GM10266 (cell line): ENCODE measurements around the gene MTG2.
A peak's percentile ranks its signal among the peaks of the same experiment; 100 is the strongest.

Experiments
- DNase-seq: peaks from one replicate; pipeline ENCODE4 v3.0.0; 2012; ENCODE audit errors: extremely low spot score
- TF ChIP-seq, protein P1 (sequence below): IDR thresholded peaks from 2 replicates; pipeline ENCODE4 v1.5.1; 2012; ENCODE audit warnings: mild to moderate bottlenecking, low read depth; ENCODE audit not compliant: control insufficient read depth, insufficient read depth; ENCODE audit errors: missing control alignments

MTG2 gene

DNA sequence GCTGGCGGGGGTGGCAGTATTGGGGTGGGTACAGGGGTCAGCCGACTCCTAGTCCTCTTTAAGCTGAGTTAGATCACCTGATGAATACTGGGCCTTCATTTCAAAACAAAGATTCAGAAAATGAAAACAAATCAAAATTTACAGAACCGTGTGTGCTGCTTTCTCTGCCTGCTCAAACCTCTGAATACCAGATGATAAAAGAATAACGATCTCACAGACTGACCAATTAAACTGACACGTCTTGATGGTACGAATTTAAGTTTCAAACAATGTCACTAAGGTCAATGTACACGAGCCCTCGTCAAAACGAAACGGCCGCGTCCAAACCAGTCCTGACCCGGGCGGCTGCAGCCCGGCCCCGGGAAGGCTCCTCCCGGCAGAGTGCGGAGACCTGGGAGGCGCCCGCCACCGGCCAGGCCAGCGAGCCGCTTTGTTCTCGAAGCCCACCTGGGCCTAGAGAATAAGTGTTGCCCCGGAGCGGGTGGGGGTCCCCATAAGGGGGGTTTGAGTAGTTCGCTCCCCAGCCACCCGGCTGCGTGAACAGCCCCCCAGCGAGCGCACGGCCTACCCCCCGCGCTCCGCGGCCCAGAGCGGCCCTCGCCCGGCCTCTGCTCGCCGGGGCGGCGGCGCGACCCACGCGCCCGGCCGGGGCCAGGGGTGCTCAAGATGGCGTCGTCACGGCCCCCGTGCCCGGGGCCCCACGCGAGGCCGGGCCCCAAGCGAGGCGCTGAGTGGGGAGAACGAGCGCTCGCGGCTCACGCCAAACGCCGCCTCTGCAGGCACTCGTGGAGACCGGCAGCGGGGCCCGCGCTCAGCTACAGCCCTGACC is 40.4 kb upstream of the MTG2 start:
- DNase-seq, result no peak
- TF ChIP-seq, protein P1, sequence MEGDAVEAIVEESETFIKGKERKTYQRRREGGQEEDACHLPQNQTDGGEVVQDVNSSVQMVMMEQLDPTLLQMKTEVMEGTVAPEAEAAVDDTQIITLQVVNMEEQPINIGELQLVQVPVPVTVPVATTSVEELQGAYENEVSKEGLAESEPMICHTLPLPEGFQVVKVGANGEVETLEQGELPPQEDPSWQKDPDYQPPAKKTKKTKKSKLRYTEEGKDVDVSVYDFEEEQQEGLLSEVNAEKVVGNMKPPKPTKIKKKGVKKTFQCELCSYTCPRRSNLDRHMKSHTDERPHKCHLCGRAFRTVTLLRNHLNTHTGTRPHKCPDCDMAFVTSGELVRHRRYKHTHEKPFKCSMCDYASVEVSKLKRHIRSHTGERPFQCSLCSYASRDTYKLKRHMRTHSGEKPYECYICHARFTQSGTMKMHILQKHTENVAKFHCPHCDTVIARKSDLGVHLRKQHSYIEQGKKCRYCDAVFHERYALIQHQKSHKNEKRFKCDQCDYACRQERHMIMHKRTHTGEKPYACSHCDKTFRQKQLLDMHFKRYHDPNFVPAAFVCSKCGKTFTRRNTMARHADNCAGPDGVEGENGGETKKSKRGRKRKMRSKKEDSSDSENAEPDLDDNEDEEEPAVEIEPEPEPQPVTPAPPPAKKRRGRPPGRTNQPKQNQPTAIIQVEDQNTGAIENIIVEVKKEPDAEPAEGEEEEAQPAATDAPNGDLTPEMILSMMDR, result no peak

DNA sequence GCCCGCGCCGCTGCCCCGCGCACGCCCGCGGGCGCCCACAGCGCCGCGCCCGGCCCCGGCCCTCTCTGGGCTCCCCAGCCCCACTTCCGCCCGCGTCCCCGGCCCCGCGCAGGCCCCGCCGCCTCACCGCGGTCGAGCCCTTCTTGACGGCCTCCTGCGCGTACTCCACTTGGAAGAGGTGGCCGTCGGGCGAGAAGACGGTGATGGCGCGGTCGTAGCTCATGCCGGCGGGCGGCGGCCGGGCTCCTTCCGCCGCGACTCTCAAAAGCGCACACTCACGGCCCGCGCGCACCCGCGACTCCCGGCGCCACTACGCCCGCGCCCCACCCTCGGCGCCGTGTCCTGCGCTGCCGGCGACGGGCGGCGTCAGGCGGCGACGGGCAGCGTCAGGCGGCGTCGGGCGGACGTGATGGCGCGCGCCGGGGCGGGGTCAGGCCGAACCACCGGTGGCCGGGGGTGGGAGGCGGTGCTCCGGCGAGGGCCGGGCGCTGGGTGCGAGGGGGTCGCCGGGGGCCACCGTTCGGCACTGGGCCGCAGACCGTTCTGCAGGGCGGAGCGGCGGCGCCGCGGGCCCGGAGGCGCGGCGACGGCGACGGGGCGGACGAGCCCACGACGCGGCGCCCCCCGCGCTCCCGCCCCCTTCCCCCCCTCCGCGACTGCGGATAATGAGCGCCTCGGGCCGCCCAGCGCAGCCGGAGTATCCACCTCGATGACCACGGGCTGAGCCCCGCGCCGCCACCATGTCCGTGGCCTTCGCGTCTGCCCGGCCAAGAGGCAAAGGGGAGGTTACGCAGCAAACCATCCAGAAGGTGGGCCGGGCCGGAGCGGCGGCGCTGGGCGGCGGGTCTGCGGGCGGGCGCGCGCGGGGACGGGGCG is 39.5 kb upstream of the MTG2 start, which contains the start of the genes PSMA7 and SS18L1:
Gene PSMA7 (minus strand): TSS at position 314 of the 876 bp plus-strand sequence. CDS start 91 bp downstream, at position 223.
Gene SS18L1 (plus strand): TSS at position 689 of the 876 bp plus-strand sequence. CDS start 52 bp downstream, at position 741.
- TF ChIP-seq, protein P1, result no peak

DNA sequence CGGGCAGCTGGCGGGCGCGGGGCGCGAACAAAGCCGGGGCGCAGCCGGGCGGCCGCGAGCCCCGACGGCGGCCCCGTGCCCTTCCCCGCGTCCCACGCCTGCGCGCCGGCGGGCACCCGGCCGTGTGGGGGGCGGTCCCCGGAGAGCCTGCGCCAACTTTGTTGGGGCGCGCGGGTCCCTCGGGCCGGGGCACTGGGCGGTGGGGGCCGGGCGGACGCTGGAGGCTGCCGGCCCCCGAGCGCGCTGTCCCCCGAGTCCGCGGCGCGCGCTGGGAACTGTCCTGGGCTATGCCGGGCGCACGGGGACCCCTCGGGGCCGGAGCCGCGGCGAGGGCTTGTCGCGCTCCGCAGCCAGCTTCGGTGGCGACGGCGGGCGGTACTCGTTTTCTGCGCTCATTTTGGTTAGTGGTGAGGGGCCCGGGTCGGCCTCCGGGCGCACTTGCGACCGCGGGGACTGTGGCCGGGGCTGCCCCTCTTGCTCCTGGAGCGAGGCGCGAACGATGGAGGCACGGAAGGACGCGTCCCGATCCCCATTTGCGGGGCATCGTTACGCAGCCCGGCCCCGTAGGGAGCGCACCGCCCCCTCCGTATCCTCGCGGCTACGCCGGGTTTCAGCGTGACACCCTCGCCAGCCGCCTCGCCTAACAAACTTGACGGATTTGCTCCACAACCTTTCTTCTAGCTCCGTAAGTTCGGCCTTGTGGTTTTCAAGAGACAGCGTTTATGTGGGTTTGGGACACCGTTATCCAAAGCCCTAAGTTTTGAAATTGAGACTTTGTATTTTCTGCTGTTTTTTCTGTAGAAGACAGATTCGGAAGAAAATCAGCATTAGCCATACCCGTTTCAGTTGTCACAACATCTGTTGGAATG is 38.6 kb upstream of the MTG2 start:
- peak; percentile 82 for DNase-seq
- TF ChIP-seq, protein P1, result no peak

More for the DNA sequence above, 39.5 kb upstream of the MTG2 start, which contains the start of the genes PSMA7 and SS18L1:
- DNase-seq, result peak; percentile 98

DNA sequence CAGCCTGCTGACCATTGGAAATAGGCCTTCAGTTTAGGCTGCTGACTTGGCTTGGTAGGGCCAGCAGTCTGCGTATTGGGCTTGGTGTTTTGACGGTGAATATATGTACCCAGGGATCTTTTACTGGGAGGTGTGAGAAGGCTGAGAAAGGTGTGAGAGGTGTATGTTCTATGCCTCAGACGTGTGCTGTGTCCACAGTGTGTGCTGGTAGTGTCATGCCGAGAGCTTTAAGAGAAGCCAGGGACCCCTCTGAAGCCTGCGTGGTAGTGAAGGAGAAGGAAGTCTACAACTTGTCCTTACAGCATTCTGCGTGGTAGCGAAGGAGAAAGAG is 37.2 kb upstream of the MTG2 start:
- TF ChIP-seq, protein P1, result no peak
- DNase-seq, result no peak

DNA sequence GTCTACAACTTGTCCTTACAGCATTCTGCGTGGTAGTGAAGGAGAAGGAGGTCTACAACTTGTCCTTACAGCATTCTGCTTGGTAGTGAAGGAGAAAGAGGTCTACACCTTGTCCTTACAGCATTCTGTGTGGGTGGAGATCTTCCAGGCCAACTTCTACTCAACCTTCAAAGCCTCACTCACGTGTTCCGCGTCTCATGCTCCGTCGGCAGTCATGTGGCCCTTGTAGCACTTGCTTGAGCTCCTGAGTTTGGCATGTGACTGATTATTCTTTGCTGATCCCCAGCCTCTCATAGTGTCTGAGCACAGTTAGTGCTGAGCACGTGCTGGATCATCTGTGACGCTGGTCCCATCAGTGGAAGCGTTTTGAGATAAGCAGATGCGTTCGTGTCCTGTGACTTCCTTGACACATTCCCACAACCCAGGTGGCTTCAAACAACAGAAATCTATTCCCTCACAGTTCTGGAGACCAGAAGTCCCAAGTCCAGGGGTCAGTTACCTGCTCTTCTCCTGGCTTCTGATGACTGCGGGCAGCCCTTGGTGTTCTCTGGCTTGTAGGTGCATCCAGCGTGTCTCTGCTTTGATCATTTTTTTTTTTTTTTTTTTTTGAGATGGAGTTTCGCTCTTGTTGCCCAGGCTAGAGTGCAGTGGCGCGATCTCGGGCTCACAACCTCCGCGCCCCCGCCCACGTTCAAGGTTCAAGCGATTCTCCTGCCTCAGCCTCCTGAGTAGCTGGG is 36.6 kb upstream of the MTG2 start:
- TF ChIP-seq, protein P1, result no peak
- DNase-seq, result no peak

DNA sequence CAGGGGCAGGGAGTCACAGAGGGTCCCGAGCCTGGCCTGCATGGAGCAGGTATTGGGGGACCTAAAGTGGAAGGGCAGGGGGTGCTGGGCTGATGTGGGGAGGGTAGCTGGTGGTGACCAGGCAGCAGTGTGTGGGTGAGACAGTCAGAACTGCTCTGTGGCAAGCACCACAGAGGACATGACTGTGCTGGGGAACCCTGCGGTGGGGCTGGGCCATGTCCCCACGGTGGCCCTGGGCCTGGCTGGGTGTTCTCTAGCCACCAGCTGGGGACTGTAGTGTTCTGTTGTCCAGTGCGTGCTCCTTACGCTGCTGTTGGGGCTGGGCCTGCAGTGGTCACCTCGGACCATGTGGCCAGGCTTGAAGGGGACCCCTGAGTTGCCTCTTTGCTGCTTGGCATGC is 35.7 kb upstream of the MTG2 start:
- TF ChIP-seq, protein P1, result no peak
- no peak for DNase-seq
